Measurements from ENCODE around the gene TCP1. TPM values are rescaled to one million over a fixed set of nuclear protein-coding genes. Genes with fewer than 3 reads are reported as not detected.
"Not testable (repeated sequence)": the region's sequence is repeated elsewhere in the genome, so short reads cannot be mapped to it uniquely, and the experiment has no call there.

The TCP1 gene
- total RNA-seq, 4 donors from 2014 or later = 43.8 to 170 (median 112) TPM

DNA sequence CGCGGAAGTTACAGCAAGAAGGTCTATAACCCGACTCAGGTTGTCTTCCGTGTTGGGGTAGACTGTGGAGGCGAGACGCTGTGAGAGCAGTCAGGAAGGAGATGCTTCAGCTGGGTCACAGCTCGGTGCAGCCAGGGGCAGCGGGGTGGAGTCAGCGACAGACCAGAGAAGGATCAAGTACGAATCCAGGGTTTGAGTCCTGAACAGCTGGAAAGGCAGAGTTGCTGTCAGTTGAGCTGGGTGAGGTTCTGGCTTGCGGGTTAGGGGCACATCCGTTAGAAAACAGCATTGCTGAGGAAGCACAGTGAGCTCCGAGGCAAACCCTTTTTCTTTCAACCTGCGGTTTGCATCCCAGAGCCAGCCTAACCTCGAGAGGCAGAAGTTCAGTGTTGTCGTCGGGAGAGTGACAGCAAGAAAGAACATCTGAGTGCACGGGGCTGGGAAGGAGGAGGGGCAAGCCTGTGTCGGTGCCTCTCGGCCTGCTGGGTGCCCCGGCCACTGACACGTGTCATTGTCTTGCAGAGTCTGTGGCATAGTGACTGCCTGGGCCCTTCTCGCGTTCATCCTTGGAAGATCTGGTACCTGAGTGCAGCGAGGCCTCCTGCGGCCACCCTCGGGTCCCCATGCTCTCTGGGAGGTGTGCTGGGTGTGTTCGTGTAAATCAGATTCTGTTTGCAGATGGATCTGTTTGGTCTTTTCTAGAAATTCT is 30.7 kb upstream of the TCP1 start:
- Histone ChIP-seq H3K27ac (no peak overlapping the region), H3K4me1 (no peaks in the 10 kb centered on the region), H3K27me3 (no peaks in the 10 kb centered on the region), H3K4me3 (no peak overlapping the region), H3K36me3 (no peaks in the 10 kb centered on the region), H3K9me3 (no peaks in the 10 kb centered on the region)
- DNase-seq = no peak
- in situ Hi-C loops (cut with MboI; ENCODE audit: low pct_ligation_motif_present in 1 of 4, low pct_unique_long_range_greater_than_20kb in 1 of 4, low sequenced_read_pairs in 3 of 4) = no loop called here
- WGBS, 2 donors (ENCODE audit: low coverage in 1 of 2) = 64 to 77% methylated on average over 6 to 28 of the region's 28 CpGs
- intact Hi-C loops (cut with DNase I; ENCODE audit: low total_unique reads) = no loop called here
- TF ChIP-seq POLR2AphosphoS5 (IDR thresholded peaks at IDR 0.05) = no peak
- no peak for TF ChIP-seq EP300 (IDR thresholded peaks at IDR 0.05; ENCODE audit: low read depth)
- TF ChIP-seq, protein P1, sequence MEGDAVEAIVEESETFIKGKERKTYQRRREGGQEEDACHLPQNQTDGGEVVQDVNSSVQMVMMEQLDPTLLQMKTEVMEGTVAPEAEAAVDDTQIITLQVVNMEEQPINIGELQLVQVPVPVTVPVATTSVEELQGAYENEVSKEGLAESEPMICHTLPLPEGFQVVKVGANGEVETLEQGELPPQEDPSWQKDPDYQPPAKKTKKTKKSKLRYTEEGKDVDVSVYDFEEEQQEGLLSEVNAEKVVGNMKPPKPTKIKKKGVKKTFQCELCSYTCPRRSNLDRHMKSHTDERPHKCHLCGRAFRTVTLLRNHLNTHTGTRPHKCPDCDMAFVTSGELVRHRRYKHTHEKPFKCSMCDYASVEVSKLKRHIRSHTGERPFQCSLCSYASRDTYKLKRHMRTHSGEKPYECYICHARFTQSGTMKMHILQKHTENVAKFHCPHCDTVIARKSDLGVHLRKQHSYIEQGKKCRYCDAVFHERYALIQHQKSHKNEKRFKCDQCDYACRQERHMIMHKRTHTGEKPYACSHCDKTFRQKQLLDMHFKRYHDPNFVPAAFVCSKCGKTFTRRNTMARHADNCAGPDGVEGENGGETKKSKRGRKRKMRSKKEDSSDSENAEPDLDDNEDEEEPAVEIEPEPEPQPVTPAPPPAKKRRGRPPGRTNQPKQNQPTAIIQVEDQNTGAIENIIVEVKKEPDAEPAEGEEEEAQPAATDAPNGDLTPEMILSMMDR (IDR thresholded peaks at IDR 0.05) = no peak
- no peak for TF ChIP-seq POLR2A (IDR thresholded peaks at IDR 0.05)

DNA sequence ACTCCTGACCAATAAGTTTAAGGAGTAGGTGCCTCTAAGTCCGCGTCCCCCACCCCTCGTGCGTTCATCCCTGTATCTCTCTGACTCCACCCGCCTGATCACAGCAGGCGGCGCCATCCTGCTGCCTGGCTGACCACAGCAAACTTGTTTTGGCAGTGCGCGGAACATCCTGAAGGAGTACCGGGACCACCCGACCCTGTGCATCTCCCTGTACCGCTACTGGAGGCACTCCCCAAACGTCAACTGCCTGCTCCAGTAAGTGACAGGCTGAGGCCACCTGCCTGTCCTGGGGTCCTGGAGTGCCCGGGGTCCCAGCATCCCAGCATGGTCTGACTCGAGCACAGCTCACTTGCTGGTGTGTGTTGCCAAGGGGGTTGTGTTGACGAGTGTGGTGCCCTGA is 29.7 kb upstream of the TCP1 start:
- H3K27ac ChIP-seq = no peak overlapping the region
- in situ Hi-C loops (cut with MboI; ENCODE audit: low pct_ligation_motif_present in 1 of 4, low pct_unique_long_range_greater_than_20kb in 1 of 4, low sequenced_read_pairs in 3 of 4) (no loop called here), intact Hi-C loops (cut with DNase I; ENCODE audit: low total_unique reads) (no loop called here)
- no peaks in the 10 kb centered on the region for H3K4me1 ChIP-seq
- H3K36me3 ChIP-seq = no peaks in the 10 kb centered on the region
- 92% methylated on average over 16 of the region's 16 CpGs; no CpG with 5 or more reads in 1 of the 2 donors for WGBS, 2 donors (ENCODE audit: low coverage in 1 of 2)
- no peaks in the 10 kb centered on the region for H3K9me3 ChIP-seq
- DNase-seq = no peak
- no peak overlapping the region for H3K4me3 ChIP-seq
- H3K27me3 ChIP-seq = no peaks in the 10 kb centered on the region
- TF ChIP-seq EP300 (IDR thresholded peaks at IDR 0.05; ENCODE audit: low read depth) (no peak), POLR2A (IDR thresholded peaks at IDR 0.05) (no peak)

DNA sequence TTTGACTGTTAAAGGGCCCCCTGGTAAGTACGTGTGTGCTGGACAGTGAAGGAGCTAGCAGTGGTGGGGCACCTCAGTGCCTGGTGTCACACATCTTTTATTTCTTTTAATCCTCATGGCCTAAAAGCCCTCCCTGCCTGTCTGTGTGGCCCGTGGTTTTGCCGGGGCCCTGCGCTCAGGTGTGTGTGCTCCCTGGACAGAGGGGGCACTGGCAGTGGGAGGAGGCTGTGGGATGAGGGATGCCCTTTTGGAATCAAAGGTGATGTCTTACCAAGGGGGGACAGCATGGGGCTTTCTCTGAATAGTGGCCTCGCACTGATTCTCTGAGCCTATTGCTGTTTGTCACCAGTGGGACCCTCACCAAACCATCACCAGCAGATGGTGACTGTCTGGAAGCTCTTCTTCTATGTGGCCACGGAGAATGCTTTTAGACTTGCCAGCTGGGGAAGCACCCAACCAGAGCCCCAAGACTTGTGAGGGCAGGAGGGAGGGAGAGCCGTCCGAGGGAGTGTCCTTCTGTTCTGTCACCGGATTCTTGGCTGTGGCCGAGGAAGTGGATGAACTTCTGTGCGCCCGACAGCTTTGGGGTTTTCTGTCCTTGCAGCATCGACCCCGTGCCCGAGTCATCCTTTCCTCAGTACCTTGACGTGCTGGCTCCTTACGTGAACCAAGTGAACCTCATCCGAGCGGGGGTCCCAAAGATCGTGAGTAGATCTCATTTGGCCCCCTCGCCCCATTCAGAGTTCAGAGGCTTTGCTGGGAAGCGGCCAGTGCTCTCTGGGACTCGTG is 28.7 kb upstream of the TCP1 start:
- Histone ChIP-seq H3K9me3 (no peaks in the 10 kb centered on the region), H3K4me1 (no peaks in the 10 kb centered on the region), H3K27ac (no peak overlapping the region), H3K27me3 (no peaks in the 10 kb centered on the region), H3K4me3 (no peak overlapping the region), H3K36me3 (no peaks in the 10 kb centered on the region)
- WGBS, 2 donors (ENCODE audit: low coverage in 1 of 2) = 88 to 90% methylated on average over 1 to 23 of the region's 23 CpGs
- intact Hi-C loops (cut with DNase I; ENCODE audit: low total_unique reads) = no loop called here
- in situ Hi-C loops (cut with MboI; ENCODE audit: low pct_ligation_motif_present in 1 of 4, low pct_unique_long_range_greater_than_20kb in 1 of 4, low sequenced_read_pairs in 3 of 4) = no loop called here
- TF ChIP-seq POLR2A (IDR thresholded peaks at IDR 0.05) = no peak
- TF ChIP-seq EP300 (IDR thresholded peaks at IDR 0.05; ENCODE audit: low read depth) = no peak
- no peak for TF ChIP-seq POLR2AphosphoS5 (IDR thresholded peaks at IDR 0.05)
- TF ChIP-seq, protein P1 (IDR thresholded peaks at IDR 0.05) = no peak
- DNase-seq = no peak

DNA sequence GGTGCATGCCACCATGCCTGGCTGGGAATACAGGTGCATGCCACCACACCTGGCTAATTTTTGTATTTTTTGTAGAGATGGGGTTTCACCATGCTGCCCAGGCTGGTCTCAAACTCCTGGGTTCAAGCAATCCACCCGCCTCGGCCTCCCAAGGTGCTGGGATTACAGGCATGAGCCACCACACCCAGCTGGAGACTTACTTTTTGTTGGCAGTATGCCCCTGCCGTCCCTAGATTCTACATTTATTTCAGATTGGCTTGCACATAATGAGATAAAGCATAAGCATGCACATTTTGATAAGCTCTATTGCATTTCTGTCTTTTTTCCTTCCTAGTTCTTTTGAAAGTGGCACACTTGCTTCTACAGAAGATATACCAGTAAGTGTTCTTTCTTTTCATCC is 27.4 kb upstream of the TCP1 start:
- H3K9me3 ChIP-seq; H3K27ac ChIP-seq; H3K36me3 ChIP-seq; intact Hi-C loops (cut with DNase I; ENCODE audit: low total_unique reads); DNase-seq; H3K4me1 ChIP-seq; in situ Hi-C loops (cut with MboI; ENCODE audit: low pct_ligation_motif_present in 1 of 4, low pct_unique_long_range_greater_than_20kb in 1 of 4, low sequenced_read_pairs in 3 of 4); H3K27me3 ChIP-seq; H3K4me3 ChIP-seq: not testable (repeated sequence)
- WGBS, 2 donors (ENCODE audit: low coverage in 1 of 2) = 46% methylated on average over 3 of the region's 3 CpGs; no CpG with 5 or more reads in 1 of the 2 donors

DNA sequence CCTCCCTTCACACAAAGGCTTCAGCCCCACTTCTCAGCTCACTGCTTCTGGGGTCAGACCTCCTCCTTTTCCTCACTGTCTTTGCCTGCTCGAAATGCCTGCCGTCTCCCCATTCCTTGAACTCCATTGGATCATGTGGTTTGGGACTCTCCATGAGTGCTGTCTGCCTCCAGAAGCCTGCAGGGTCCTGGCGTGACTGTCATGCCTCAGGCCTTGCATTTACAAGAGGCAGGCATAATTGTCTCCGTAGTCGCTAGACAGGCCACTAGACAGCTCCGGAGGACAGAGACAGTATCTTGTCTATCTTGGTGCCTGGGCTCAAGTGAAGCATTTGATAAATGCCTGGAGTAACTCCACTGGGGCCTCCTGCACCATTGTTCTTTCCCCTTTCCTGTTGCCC is 26.0 kb upstream of the TCP1 start:
- Histone ChIP-seq H3K36me3 (no peaks in the 10 kb centered on the region), H3K9me3 (no peaks in the 10 kb centered on the region), H3K27me3 (no peaks in the 10 kb centered on the region), H3K27ac (no peak overlapping the region), H3K4me3 (no peak overlapping the region), H3K4me1 (no peaks in the 10 kb centered on the region)
- no peak for DNase-seq
- no peak for TF ChIP-seq POLR2AphosphoS5 (IDR thresholded peaks at IDR 0.05)
- no peak for TF ChIP-seq EP300 (IDR thresholded peaks at IDR 0.05; ENCODE audit: low read depth)
- TF ChIP-seq, protein P1 (IDR thresholded peaks at IDR 0.05) = no peak
- no peak for TF ChIP-seq POLR2A (IDR thresholded peaks at IDR 0.05)
- 85 to 90% methylated on average over 2 to 6 of the region's 6 CpGs for WGBS, 2 donors (ENCODE audit: low coverage in 1 of 2)
- intact Hi-C loops (cut with DNase I; ENCODE audit: low total_unique reads) (no loop called here), in situ Hi-C loops (cut with MboI; ENCODE audit: low pct_ligation_motif_present in 1 of 4, low pct_unique_long_range_greater_than_20kb in 1 of 4, low sequenced_read_pairs in 3 of 4) (no loop called here)
